Liver (tissue), 9 donors: ENCODE data around the gene RAB11FIP5. TPM values are rescaled to one million over a fixed set of nuclear protein-coding genes. Genes with fewer than 3 reads are reported as not detected.

Experiments used
- DNase-seq: peaks from one replicate; pipeline ENCODE4 v3.0.0-alpha.2; 2017; ENCODE audit warnings: low spot score
- H3K27ac ChIP-seq, 2 donors: one replicate each; pipeline ENCODE4 v1.7.0; 2013; ENCODE audit warnings: inconsistent platforms in 2 of 2, low read length in 2 of 2, control low read depth in 1 of 2, low read depth in 1 of 2, mild to moderate bottlenecking in 1 of 2
- H3K27me3 ChIP-seq, 4 donors: one replicate each; pipeline versions ENCODE4 v1.6.1 to v1.7.0; 2013; ENCODE audit warnings: low read length in 3 of 4, inconsistent platforms in 1 of 4, mild to moderate bottlenecking in 1 of 4, moderate library complexity in 1 of 4; ENCODE audit not compliant: control insufficient read depth in 4 of 4, insufficient read depth in 4 of 4
- H3K36me3 ChIP-seq, 4 donors: one replicate each; pipeline versions ENCODE4 v1.6.1 to v1.7.0; 2013; ENCODE audit warnings: low read length in 3 of 4, mild to moderate bottlenecking in 3 of 4, low read depth in 1 of 4, moderate library complexity in 1 of 4; ENCODE audit not compliant: control insufficient read depth in 4 of 4, insufficient read depth in 3 of 4
- H3K4me1 ChIP-seq, 4 donors: one replicate each; pipeline versions ENCODE4 v1.6.1 to v1.7.0; 2013; ENCODE audit warnings: low read length in 3 of 4, mild to moderate bottlenecking in 3 of 4, moderate library complexity in 1 of 4; ENCODE audit not compliant: control insufficient read depth in 4 of 4, insufficient read depth in 4 of 4
- H3K4me3 ChIP-seq, 3 donors: one replicate each; pipeline versions ENCODE4 v1.6.1 to v1.7.0; 2013; ENCODE audit warnings: low read length in 3 of 3, control low read depth in 1 of 3, low read depth in 1 of 3, mild to moderate bottlenecking in 1 of 3
- H3K9ac ChIP-seq, 2 donors: one replicate each; pipeline ENCODE4 v1.7.0; 2013; ENCODE audit warnings: low read length in 2 of 2, mild to moderate bottlenecking in 2 of 2, moderate library complexity in 2 of 2, control low read depth in 1 of 2, low read depth in 1 of 2
- H3K9me3 ChIP-seq, 4 donors: one replicate each; pipeline versions ENCODE4 v1.6.1 to v1.7.0; 2013; ENCODE audit warnings: low read length in 3 of 4; ENCODE audit not compliant: control insufficient read depth in 4 of 4
- ATF3 ChIP-seq: IDR thresholded peaks from 2 replicates; pipeline ENCODE4 v1.6.1; 2016; ENCODE audit warnings: antibody characterized with exemption
- CTCF ChIP-seq: fragments of 150-350 bp; IDR thresholded peaks from 2 replicates; pipeline ENCODE4 v1.5.1; 2017; ENCODE audit warnings: improper control_type of control experiment, low read depth, low read length; ENCODE audit not compliant: missing input control
- FOXA1 ChIP-seq: IDR thresholded peaks from 2 replicates; pipeline ENCODE4 v1.6.1; 2016; ENCODE audit warnings: antibody characterized with exemption
- FOXA2 ChIP-seq: IDR thresholded peaks from 2 replicates; pipeline ENCODE4 v1.6.1; 2016; ENCODE audit warnings: antibody characterized with exemption
- GABPA ChIP-seq, 2 donors: IDR thresholded peaks in 1 of 2; conservative IDR thresholded peaks in 1 of 2; 2 replicates each; pipeline ENCODE4 v1.6.1; 2016; ENCODE audit warnings: antibody characterized with exemption in 2 of 2, mild to moderate bottlenecking in 1 of 2, moderate library complexity in 1 of 2
- HNF4A ChIP-seq, 2 donors: conservative IDR thresholded peaks; 2 replicates each; pipeline ENCODE4 v1.6.1; 2016; ENCODE audit warnings: antibody characterized with exemption in 2 of 2, mild to moderate bottlenecking in 2 of 2
- HNF4G ChIP-seq: IDR thresholded peaks from 2 replicates; pipeline ENCODE4 v1.6.1; 2016; ENCODE audit warnings: antibody characterized with exemption
- JUND ChIP-seq, 2 donors: IDR thresholded peaks; 2 replicates each; pipeline ENCODE4 v1.6.1; 2016; ENCODE audit warnings: antibody characterized with exemption in 2 of 2
- MAX ChIP-seq: IDR thresholded peaks from 2 replicates; pipeline ENCODE4 v1.6.1; 2016; ENCODE audit warnings: antibody characterized with exemption
- NR2F2 ChIP-seq: IDR thresholded peaks from 2 replicates; pipeline ENCODE4 v1.6.1; 2016; ENCODE audit warnings: antibody characterized with exemption
- RAD21 ChIP-seq, 2 donors: IDR thresholded peaks; 2 replicates each; pipeline ENCODE4 v1.6.1; 2016; ENCODE audit warnings: antibody characterized with exemption in 2 of 2, mild to moderate bottlenecking in 2 of 2
- REST ChIP-seq: IDR thresholded peaks from 2 replicates; pipeline ENCODE4 v1.6.1; 2016; ENCODE audit warnings: antibody characterized with exemption, mild to moderate bottlenecking
- RXRA ChIP-seq, 2 donors: IDR thresholded peaks; 2 replicates each; pipeline ENCODE4 v1.6.1; 2017 to 2018; ENCODE audit warnings: antibody characterized with exemption in 2 of 2, mild to moderate bottlenecking in 1 of 2
- SP1 ChIP-seq: IDR thresholded peaks from 2 replicates; pipeline ENCODE4 v1.6.1; 2018; ENCODE audit warnings: antibody characterized with exemption, mild to moderate bottlenecking
- TAF1 ChIP-seq: conservative IDR thresholded peaks from 2 replicates; pipeline ENCODE4 v1.6.1; 2016; ENCODE audit warnings: antibody characterized with exemption, mild to moderate bottlenecking
- YY1 ChIP-seq: IDR thresholded peaks from 2 replicates; pipeline ENCODE4 v1.6.1; 2016; ENCODE audit warnings: antibody characterized with exemption, mild to moderate bottlenecking
- ZBTB33 ChIP-seq: IDR thresholded peaks from 2 replicates; pipeline ENCODE4 v1.6.1; 2016; ENCODE audit warnings: antibody characterized with exemption
- WGBS: extraction: QIAGEN DNeasy Blood & Tissue Kit; methylation state at CpG from one replicate; pipeline ENCODE4 v1.1.7; 2013; 5-methylcytosine and 5-hydroxymethylcytosine counted together
- polyA plus RNA-seq, 2 donors: library from polyadenylated mRNA; stranded (reverse) in 1 of 2; unstranded in 1 of 2; fragments of 200-250 nt in 1 of 2; fragments of >200 nt in 1 of 2; fragmentation: Nextera tagmentation in 1 of 2; extraction: Ambion mirVana in 1 of 2; gene quantifications; one replicate each; pipeline versions ENCODE4 v1.2.1 to v1.2.3, GENCODE V29; 2013 to 2015
- total RNA-seq, 2 donors: library from RNA; depleted of rRNA; stranded (reverse); fragments of >200 nt; gene quantifications; one replicate each; pipeline ENCODE4 v1.2.3, GENCODE V29; 2014
- donor health status: healthy.
- donor health status: healthy.
- donor health status: healthy.
- donor health status: healthy.
- donor health status: healthy.

The RAB11FIP5 gene
- total and polyA plus RNA-seq, 4 donors: 2.8 to 8.1 (median 5.4) TPM

- H3K27me3 ChIP-seq: no peaks in the 10 kb centered on the region
- no peak overlapping the region for H3K27ac ChIP-seq
- no peak for DNase-seq
- peaks cover 0 to 7% (median 2%) of the 10 kb centered on the region in 4 donors for H3K4me1 ChIP-seq
- peaks cover 0 to 6% (median under 1%) of the 10 kb centered on the region in 4 donors for H3K36me3 ChIP-seq
- H3K9ac ChIP-seq: no peak overlapping the region
- 77% methylated on average over 3 of the region's 3 CpGs for WGBS
- H3K9me3 ChIP-seq: no peaks in the 10 kb centered on the region
- no peak overlapping the region for H3K4me3 ChIP-seq
- TF ChIP-seq JUND (IDR thresholded peaks at IDR 0.05): no peak
- TF ChIP-seq FOXA2: no peak
- no peak for TF ChIP-seq NR2F2
- TF ChIP-seq TAF1: no peak
- no peak for TF ChIP-seq SP1
- TF ChIP-seq ZBTB33: no peak
- no peak for TF ChIP-seq MAX
- TF ChIP-seq FOXA1: no peak
- TF ChIP-seq REST: no peak
- TF ChIP-seq CTCF: no peak
- no peak for TF ChIP-seq HNF4G
- no peak for TF ChIP-seq GABPA (IDR thresholded peaks at IDR 0.05 in 1 of 2, conservative IDR thresholded peaks at IDR 0.05 in 1 of 2)
- TF ChIP-seq RAD21 (IDR thresholded peaks at IDR 0.05): no peak
- TF ChIP-seq ATF3: no peak
- TF ChIP-seq RXRA (IDR thresholded peaks at IDR 0.05): no peak
- TF ChIP-seq HNF4A (conservative IDR thresholded peaks at IDR 0.05): no peak
- no peak for TF ChIP-seq YY1
These were observed 27.8 kb downstream of the RAB11FIP5 start for GRCh38 chr2:73084971-73085370.
